IMR-90 (cell line): ENCODE measurements around the gene CALD1.

Experiments
- BHLHE40 ChIP-seq: fragments of 150-350 bp; IDR thresholded peaks from 2 replicates; pipeline ENCODE4 v1.6.1; 2016; ENCODE audit warnings: mild to moderate bottlenecking, low read depth, low read length
- CEBPB ChIP-seq: IDR thresholded peaks from 2 replicates; pipeline ENCODE4 v1.6.1; 2012; ENCODE audit warnings: low read depth, low read length, improper control_type of control experiment
- CTCF ChIP-seq: conservative IDR thresholded peaks from 2 replicates; pipeline ENCODE4 v1.5.1; 2012; ENCODE audit warnings: mild to moderate bottlenecking, low read depth, low read length, improper control_type of control experiment
- MAFK ChIP-seq: IDR thresholded peaks from 2 replicates; pipeline ENCODE4 v1.6.1; 2012; ENCODE audit warnings: low read depth, low read length, improper control_type of control experiment
- MXI1 ChIP-seq: IDR thresholded peaks from 2 replicates; pipeline ENCODE4 v1.6.1; 2012; ENCODE audit warnings: low read depth, mild to moderate bottlenecking, low read length, moderate library complexity, borderline replicate concordance
- POLR2A ChIP-seq: IDR thresholded peaks from 2 replicates; pipeline ENCODE4 v1.6.1; 2012; ENCODE audit warnings: mild to moderate bottlenecking, low read depth, low read length
- RFX5 ChIP-seq: IDR thresholded peaks from 2 replicates; pipeline ENCODE4 v1.8.0; 2012; ENCODE audit warnings: low read depth, mild to moderate bottlenecking, low read length, moderate library complexity

GRCh38 chr7:134763960-134764359 lies 15.5 kb upstream of the CALD1 start:
- TF ChIP-seq CTCF (no peak), POLR2A (no peak), MXI1 (no peak), BHLHE40 (no peak), RFX5 (no peak), CEBPB (no peak), MAFK (no peak)
